ENCODE data around the gene DMXL1. TPM values are rescaled to one million over a fixed set of nuclear protein-coding genes. Genes with fewer than 3 reads are reported as not detected.
"Not testable (repeated sequence)": the region's sequence is repeated elsewhere in the genome, so short reads cannot be mapped to it uniquely, and the experiment has no call there.

The DMXL1 gene
- total RNA-seq, 1 experiment from 2014 or later, result 25.2 TPM

DNA sequence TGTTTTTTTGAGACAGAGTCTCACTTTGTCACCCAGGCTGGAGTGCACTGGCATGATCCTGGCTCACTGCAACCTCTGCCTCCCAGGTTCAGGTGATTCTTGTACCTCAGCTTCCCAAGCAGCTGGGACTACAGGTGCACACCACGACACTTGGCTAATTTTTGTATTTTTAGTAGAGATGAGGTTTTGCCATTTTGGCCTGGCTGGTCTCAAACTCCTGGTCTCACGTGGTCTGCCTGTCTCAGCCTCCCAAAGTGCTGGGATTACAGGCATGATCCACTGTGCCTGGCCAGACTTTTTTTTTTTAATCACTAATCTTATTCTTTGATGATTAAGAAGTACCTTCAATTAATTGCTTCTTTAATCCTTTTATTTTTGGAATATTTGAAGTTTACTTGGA, 114.6 kb downstream of the DMXL1 start:
- DNase-seq, result peak in 1 of 2 experiments; percentile 7
- H3K4me3 ChIP-seq; H3K27ac ChIP-seq; H3K4me1 ChIP-seq; H3K27me3 ChIP-seq; H3K36me3 ChIP-seq; H3K9me3 ChIP-seq (replicated peaks): not testable (repeated sequence)

DNA sequence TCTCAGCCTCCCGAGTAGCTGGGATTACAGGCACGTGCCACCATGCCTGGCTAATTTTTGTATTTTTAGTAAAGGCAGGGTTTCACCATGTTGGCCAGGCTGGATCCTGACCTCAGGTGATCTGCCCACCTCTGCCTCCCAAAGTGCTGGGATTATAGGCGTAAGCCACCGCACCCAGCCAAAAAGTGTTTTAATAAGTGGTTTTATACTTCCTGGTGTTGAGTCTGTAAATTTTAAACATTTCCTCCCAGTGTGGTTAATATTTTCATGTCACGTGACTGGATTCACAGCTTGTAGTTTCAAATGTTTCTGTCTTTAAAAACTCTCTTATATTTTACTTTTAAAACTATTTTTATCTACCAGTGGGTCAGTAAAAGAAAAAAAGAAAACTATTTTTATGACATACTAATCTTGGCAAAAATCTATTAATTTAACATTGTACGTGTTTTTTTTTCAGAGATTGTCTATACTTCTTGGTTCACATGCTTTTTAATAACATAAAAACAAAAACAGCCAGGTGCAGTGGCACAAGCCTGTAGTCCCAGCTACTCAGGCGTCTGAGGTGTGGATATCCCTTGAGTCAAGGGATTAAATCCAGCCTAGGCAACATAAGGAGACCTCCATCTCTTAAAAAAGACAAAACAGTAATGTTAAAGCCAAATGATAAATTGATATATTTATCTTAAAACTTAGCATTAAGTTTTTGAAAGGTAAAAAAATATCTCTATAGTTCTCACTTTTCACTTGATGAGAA, 117.1 kb downstream of the DMXL1 start:
- Histone ChIP-seq H3K27ac (no peak overlapping the region), H3K9me3 (replicated peaks) (no peaks in the 10 kb centered on the region), H3K4me3 (no peak overlapping the region), H3K36me3 (peaks cover 2% of the 10 kb centered on the region; the same call in 1 of the 2 replicates), H3K27me3 (no peaks in the 10 kb centered on the region), H3K4me1 (no peaks in the 10 kb centered on the region)
- DNase-seq, result no peak

DNA sequence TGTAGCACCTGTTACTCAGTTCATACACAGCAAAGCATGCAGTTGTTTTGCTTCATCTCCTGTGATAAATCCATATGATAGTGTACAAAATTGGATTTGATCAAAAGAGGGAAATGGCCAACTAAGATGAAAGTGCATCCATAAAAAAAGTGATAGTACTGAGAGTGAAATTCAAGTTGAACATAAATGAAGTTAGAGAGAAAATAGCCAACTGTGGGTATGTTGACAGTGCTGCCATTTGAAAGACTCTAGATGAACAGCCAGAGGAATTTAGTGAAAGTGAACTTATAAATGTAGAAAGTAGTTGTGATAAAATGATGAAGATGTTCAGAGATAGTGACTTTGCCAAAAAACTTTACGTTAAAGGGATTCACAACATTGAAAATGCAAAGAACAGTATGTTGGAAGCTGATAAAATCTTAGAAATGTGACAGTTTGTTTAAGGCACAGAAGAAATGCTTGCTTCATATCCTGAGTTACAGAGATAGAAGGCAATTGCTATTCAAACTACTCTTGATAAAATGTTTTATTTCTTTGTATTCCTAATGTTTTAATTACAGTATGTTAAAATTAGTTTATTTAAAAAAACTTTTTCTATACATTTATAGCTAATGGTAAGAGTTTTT, 119.7 kb downstream of the DMXL1 start:
- no peaks in the 10 kb centered on the region for H3K4me1 ChIP-seq
- no peak overlapping the region for H3K4me3 ChIP-seq
- no peaks in the 10 kb centered on the region for H3K27me3 ChIP-seq
- H3K9me3 ChIP-seq (replicated peaks), result no peaks in the 10 kb centered on the region
- DNase-seq, result no peak
- H3K27ac ChIP-seq, result no peak overlapping the region
- H3K36me3 ChIP-seq, result peaks cover 2% of the 10 kb centered on the region; the same call in 1 of the 2 replicates

DNA sequence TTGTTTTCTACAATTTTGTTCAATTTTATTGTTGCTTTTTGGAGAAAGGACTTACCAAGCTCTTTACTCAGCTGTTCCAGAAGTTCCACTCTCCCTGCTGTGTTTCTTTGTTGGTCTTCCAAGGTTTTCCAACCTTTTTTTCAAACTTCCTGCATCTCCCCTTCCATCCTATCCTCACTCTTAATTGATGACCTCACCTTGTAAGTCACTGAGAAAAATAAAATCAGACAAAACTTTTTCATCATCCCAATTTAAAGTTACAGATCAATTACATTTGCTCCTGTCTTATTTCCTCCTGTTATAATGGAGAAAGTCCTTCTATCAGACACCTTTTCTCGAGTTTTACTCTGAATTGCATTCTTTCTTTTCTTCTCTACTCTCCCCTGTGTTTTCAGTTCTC, 121.1 kb downstream of the DMXL1 start:
- no peaks in the 10 kb centered on the region for H3K9me3 ChIP-seq (replicated peaks)
- H3K27ac ChIP-seq, result no peak overlapping the region
- no peaks in the 10 kb centered on the region; the same call in 1 of the 2 replicates for H3K27me3 ChIP-seq
- DNase-seq, result no peak
- H3K36me3 ChIP-seq, result peaks cover 2% of the 10 kb centered on the region; the same call in 1 of the 2 replicates
- H3K4me1 ChIP-seq, result no peaks in the 10 kb centered on the region
- H3K4me3 ChIP-seq, result no peak overlapping the region

DNA sequence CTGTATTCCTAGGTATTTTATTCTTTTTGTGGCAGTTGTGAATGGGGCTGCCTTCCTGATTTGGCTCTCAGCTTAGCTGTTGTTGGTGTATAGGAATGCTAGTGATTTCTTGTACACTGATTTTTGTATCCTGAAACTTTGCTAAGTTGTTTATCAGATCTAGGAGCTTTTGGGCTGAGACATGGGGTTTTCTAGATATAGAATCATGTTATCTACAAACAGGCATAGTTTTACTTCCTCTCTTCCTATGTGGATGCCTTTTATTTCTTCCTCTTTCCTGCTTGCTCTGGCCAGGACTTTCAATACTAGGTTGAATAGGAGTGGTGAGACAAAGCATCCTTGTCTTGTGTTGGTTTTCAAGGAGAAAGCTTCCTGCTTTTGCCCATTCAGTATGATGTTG, 129.9 kb downstream of the DMXL1 start:
- no peaks in the 10 kb centered on the region for H3K9me3 ChIP-seq (replicated peaks)
- no peak overlapping the region for H3K4me3 ChIP-seq
- H3K4me1 ChIP-seq, result no peaks in the 10 kb centered on the region
- H3K27ac ChIP-seq, result no peak overlapping the region
- no peaks in the 10 kb centered on the region; the same call in 1 of the 2 replicates for H3K36me3 ChIP-seq
- H3K27me3 ChIP-seq, result no peaks in the 10 kb centered on the region; the same call in 1 of the 2 replicates
- no peak for DNase-seq

DNA sequence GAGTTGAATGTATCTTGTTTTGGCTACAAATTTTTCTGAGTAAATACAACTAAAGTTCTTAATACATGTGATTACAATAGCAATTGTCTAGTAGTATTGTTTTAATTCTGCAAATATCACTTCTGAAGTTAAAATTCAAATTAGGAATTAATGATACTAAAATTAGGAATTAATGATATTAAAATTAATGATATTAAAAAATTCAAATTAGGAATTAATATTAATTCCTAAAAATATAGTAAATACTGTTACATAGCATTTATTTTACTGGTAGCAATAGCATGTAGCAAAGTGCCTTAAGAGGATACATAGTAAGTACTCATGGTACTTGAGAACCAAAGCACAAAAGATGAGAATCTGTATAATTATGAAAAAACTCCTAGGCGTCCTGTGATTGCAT, 136.2 kb downstream of the DMXL1 start:
- Histone ChIP-seq H3K27me3 (no peaks in the 10 kb centered on the region), H3K4me3 (no peak overlapping the region), H3K36me3 (no peaks in the 10 kb centered on the region), H3K27ac (no peak overlapping the region), H3K9me3 (replicated peaks) (no peaks in the 10 kb centered on the region), H3K4me1 (no peaks in the 10 kb centered on the region)
- no peak for DNase-seq

DNA sequence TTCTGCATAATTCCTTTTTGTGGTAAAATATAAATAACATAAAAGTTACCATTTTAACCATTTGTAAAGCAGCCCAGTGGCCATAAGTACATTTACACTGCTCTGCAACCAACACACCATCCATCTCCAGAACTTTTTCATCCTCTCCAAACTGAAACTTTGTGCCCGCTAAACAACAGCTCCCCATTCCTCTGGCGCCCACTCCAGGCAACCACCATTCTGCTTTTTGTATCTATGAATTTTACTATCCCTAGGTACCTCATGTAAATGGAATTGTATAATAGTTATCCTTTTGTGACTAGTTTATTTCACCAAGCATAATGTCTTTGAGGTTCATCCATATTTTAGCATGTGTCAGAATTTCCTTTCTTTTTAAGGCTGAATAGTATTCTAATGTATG, 141.1 kb downstream of the DMXL1 start:
- Histone ChIP-seq H3K4me3 (no peak overlapping the region), H3K27ac (no peak overlapping the region), H3K36me3 (no peaks in the 10 kb centered on the region), H3K9me3 (replicated peaks) (no peaks in the 10 kb centered on the region), H3K27me3 (no peaks in the 10 kb centered on the region), H3K4me1 (no peaks in the 10 kb centered on the region)
- no peak for DNase-seq

DNA sequence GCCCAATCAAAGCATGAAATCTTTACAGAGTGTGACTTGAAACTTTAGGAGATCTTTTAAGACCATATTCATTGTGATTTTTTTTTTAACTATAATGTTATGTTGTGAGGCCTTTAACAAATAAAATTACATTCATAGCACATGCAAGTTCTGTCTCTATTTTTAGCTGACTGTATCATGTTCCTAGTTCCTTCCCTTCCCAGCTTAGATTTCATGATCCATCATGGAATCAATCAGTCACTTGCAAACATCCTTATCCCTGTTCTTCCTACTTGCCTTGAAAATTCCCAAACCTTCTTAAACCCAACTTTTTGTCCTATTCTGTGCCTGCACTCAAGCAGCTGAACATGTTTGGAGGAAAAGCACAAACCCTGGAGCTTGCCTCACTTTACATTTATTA, 141.8 kb downstream of the DMXL1 start:
- no peak overlapping the region for H3K4me3 ChIP-seq
- no peaks in the 10 kb centered on the region for H3K36me3 ChIP-seq
- no peaks in the 10 kb centered on the region for H3K4me1 ChIP-seq
- DNase-seq, result no peak
- H3K27me3 ChIP-seq, result no peaks in the 10 kb centered on the region
- no peaks in the 10 kb centered on the region for H3K9me3 ChIP-seq (replicated peaks)
- no peak overlapping the region for H3K27ac ChIP-seq

DNA sequence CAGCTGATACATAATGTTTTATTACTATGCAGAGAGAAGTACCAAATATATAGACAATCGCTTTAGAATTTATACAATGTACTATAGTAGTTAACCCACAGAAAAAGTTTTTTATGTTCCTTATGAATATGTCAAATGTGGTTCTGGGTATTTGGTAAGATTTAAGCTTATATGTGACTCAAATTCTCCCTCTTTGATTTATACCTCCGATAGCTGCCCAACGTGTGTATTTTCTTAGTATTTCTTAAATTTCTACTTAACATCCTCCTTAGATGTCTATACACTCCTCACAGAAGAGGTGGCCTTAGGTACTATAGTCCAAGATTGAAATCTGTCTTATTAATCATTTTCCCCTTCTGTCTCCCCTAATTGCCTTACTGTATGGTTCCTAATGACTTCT, 146.3 kb downstream of the DMXL1 start:
- H3K4me3 ChIP-seq, result no peak overlapping the region
- H3K36me3 ChIP-seq, result no peaks in the 10 kb centered on the region; the same call in 1 of the 2 replicates
- H3K4me1 ChIP-seq, result no peaks in the 10 kb centered on the region
- H3K27me3 ChIP-seq, result no peaks in the 10 kb centered on the region
- no peaks in the 10 kb centered on the region for H3K9me3 ChIP-seq (replicated peaks)
- DNase-seq, result no peak
- H3K27ac ChIP-seq, result no peak overlapping the region

DNA sequence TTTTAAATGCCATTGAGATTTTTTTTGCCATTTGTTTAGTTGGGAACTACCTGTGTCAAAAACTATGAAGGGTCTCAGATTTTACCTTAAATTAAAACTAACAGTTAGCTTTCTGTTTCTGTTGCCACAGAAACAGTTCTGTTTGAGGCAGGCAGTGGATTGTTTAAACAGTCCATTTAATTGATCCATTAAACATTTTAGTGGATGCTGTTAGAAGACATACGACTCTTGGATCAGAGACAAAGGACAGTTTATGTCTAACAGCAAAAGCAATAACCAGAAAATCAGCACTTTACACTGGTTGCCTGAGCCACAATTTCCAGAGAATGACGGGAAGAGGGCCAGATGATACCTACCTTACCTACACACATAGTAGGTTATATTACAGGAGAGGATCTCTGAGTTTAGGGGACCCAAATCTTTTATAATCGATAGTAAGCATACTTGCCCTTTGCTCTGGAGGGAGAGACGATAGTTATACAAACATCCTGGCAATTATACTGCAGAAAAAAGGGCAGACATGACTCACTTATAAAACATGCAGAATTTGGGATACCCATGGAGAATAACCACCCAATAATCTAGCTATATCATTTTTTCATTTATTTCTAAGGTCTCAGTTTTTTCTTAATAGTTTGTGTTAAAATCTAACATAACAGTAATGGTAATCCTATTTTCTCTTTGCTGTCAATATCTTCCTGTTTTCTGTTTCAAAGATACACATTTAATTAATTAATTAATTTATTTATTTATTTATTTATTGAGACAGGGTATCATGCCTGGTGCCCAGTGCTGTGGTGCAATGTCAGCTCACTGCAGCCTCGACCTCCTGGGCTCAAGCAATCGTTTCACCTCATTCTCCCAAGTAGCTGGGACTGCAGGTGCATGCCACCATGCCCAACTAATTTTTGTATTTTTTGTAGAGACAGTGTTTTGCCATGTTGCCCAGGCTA, 148.2 kb downstream of the DMXL1 start:
- Histone ChIP-seq H3K27ac (no peak overlapping the region), H3K27me3 (no peaks in the 10 kb centered on the region), H3K9me3 (replicated peaks) (no peaks in the 10 kb centered on the region), H3K4me1 (no peaks in the 10 kb centered on the region), H3K4me3 (no peak overlapping the region), H3K36me3 (no peaks in the 10 kb centered on the region; the same call in 1 of the 2 replicates)
- DNase-seq, result no peak

DNA sequence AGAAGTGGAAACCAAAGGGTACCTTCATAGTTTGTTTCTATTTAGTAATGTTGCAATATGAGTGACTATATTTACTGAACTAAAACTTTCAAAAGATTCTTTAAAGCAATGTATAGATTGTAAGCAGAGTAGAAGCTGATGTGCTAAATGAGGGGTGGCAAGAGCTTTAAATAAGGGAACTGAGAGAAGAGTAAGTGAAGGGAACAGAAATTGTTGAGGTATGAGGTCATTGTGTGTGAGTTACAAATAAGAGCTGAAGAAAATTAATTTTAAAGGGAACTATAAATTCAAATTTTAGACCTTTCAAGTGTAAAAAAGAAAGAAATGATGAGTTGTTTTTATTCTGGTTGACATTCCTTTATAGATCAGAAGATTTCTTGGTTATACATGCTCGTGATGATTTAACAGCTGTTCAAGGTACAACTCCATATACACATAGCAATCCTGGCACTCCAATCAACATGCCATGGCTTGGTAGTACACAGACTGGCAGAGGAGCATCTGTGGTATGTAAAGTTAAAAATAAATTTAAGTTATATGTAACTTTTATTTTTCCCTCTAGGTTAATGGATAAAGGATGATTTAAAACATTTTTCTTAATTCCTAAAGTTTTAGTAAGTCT, 149.8 kb downstream of the DMXL1 start:
- H3K27ac ChIP-seq, result no peak overlapping the region
- no peaks in the 10 kb centered on the region; the same call in 1 of the 2 replicates for H3K36me3 ChIP-seq
- DNase-seq, result no peak
- no peaks in the 10 kb centered on the region for H3K9me3 ChIP-seq (replicated peaks)
- no peaks in the 10 kb centered on the region for H3K27me3 ChIP-seq
- no peaks in the 10 kb centered on the region for H3K4me1 ChIP-seq
- H3K4me3 ChIP-seq, result no peak overlapping the region

DNA sequence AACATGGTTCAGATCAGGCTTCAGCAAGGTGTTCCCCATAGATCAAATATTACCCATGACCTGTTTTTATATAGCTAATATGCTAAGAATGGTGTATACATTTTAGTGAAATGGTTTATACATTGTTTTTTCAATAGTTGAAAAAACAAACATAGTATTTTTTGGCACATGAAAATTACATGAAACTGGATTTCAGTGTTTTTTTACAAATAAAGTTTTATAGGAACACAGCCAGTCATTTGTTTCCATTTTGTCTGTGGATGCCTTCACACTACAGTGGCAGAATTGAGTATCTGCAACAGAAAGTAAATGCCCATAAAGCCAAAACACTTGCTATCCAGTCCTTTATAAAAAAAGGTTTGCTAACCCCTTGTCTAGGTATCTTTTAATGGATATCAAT, 150.4 kb downstream of the DMXL1 start:
- DNase-seq, result no peak

DNA sequence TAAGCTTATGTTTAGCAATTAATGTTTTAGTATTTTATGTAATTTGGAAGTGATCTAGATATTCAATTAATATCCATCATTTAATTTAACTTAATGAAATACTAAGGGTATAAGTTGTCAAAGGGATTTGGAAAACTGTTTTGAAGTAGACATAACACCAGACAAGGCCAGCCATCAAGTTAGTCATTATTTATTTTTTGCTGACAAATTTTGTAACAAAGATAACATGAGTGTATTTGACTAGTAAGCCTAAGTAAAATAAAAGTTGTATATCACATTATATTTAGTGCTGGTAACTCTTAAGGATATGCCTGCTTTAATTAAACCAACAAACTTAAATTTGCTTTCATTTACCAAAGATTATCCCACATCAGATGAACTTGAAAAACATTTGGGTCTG, 159.1 kb downstream of the DMXL1 start:
- Histone ChIP-seq H3K4me3 (no peak overlapping the region), H3K27me3 (no peaks in the 10 kb centered on the region), H3K9me3 (replicated peaks) (no peaks in the 10 kb centered on the region), H3K4me1 (no peaks in the 10 kb centered on the region), H3K36me3 (no peaks in the 10 kb centered on the region), H3K27ac (no peak overlapping the region)
- no peak for DNase-seq

More for the DNA sequence above, 150.4 kb downstream of the DMXL1 start:
- no peaks in the 10 kb centered on the region for H3K27me3 ChIP-seq
- H3K4me1 ChIP-seq, result no peaks in the 10 kb centered on the region
- no peak overlapping the region for H3K27ac ChIP-seq
- no peaks in the 10 kb centered on the region for H3K9me3 ChIP-seq (replicated peaks)
- H3K4me3 ChIP-seq, result no peak overlapping the region
- no peaks in the 10 kb centered on the region; the same call in 1 of the 2 replicates for H3K36me3 ChIP-seq

DNA sequence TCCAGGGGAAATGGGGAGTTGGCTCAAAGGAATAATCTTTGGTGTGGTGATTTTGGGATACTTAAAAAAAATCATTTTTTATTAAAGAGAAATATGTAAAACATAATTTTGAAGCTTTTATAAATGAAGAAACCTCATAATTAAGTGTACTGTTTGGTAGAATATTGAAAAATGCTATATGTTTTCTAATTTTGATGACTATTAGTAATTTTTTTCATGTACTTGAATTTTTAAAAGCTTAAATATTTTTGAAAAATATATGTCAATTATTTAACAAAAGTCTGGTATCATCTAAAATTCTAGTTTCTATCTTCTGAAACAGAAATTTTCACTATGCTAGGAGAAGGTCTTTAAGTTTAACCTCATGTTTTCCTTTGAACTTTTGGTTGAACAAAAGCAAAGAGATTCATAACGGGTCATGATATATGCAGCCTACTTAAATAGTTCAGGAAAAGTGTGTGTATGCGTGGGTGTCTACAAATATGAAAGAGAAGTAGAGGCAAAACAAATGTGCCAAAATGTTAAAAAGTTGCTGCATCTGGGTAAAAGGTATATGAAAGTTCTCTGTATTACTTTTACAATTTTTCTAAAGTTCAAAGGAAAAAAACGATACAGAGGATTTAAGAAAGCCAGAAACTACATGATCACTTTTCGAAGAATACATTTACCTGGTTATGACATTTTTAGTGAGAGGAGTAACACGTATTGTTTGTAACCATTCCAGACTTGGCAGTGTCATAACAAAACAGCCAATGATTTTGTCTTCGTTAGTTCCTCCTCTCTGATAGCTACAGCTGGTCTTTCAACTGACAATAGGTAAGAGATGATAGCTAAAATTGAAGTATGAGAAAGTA, 167.6 kb downstream of the DMXL1 start:
- Histone ChIP-seq H3K4me1 (no peaks in the 10 kb centered on the region), H3K27ac (no peak overlapping the region), H3K27me3 (no peaks in the 10 kb centered on the region), H3K4me3 (no peak overlapping the region), H3K36me3 (no peaks in the 10 kb centered on the region; the same call in 1 of the 2 replicates), H3K9me3 (replicated peaks) (no peaks in the 10 kb centered on the region)
- DNase-seq, result no peak

Data from SJCRH30 (cell line).